ENCODE results near the gene ROGDI. TPM values are rescaled to one million over a fixed set of nuclear protein-coding genes. Genes with fewer than 3 reads are reported as not detected.

The ROGDI gene
- total and polyA plus RNA-seq, 2 of the 13 experiments (the other 11 are each of a cell fraction or from before 2014, with no cell fraction given) = 19.2 to 42.1 TPM

- Histone ChIP-seq H3K9me3 (ENCODE audit: low read length) (no peaks in the 10 kb centered on the region), H3K36me3 (replicated peaks in 1 of 2; ENCODE audit: control insufficient read depth in 1 of 2, insufficient read depth in 2 of 2, low read length in 2 of 2) (no peaks in the 10 kb centered on the region), H3K27ac (ENCODE audit: extremely low read length, insufficient read depth, low read length) (peak within 1 kb of the TSS; percentile 36), H3K27me3 (ENCODE audit: control insufficient read depth in 1 of 2, insufficient read depth in 2 of 2, low read length in 2 of 2) (no peaks in the 10 kb centered on the region; a peak in 1 of 5 replicates), H3K4me1 (ENCODE audit: insufficient read depth, low read length) (peaks cover 85% of the 10 kb centered on the region), H3K9ac (ENCODE audit: insufficient read depth, low read depth, low read length) (peak within 1 kb of the TSS; percentile 12), H3K79me2 (ENCODE audit: insufficient read depth, low read length) (no peaks in the 10 kb centered on the region), H3K4me3 (replicated peaks in 1 of 3; ENCODE audit: insufficient read depth in 1 of 3, low read depth in 2 of 3, low read length in 3 of 3) (peak within 1 kb of the TSS; percentile 23 to 67 (median 43)), H3K4me2 (ENCODE audit: low read depth, low read length) (peak within 1 kb of the TSS; percentile 88), H4K20me1 (ENCODE audit: insufficient read depth, low read length) (no peaks in the 10 kb centered on the region), H2AFZ (ENCODE audit: low read length) (no peak within 1 kb of the TSS)
- in situ Hi-C loops (cut with HindIII; ENCODE audit: extremely low pct_ligation_motif_present, low pct_unique_long_range_greater_than_20kb) = no loop called here
- CTCF ChIA-PET (ENCODE audit: low intra/inter-chr PET ratio, low total read pairs) = no interaction called here
- POLR2A ChIA-PET = interaction anchor here (0.8 to 3.0 kb wide), 5 partner anchors 14 to 157 kb away, joined by 3 to 17 read pairs (median 5); partner anchors contain the start of genes ANKS3, DNAAF8 and ROGDI
- FAIRE-seq (no peak), DNase-seq (ENCODE audit: low spot score) (no peak), ATAC-seq (peak; percentile 69)
- BruUV-seq (replicated peaks) = no TSS peak
- 12% methylated on average over 11 of the region's 14 CpGs for WGBS (ENCODE audit: low lambda C conversion rate)
- intact Hi-C loops (cut with micrococcal nuclease; ENCODE audit: unreplicated experiment) = no loop called here
- TF ChIP-seq ZNF513 (CRISPR knock-in tag; conservative IDR thresholded peaks at IDR 0.05) (no peak), HNF4A (CRISPR knock-in tag; IDR thresholded peaks at IDR 0.05) (peak; percentile 63), ZHX1 (CRISPR knock-in tag; IDR thresholded peaks at IDR 0.05; ENCODE audit: low read depth) (no peak), KDM4B (CRISPR knock-in tag; IDR thresholded peaks at IDR 0.05) (no peak), RBAK (CRISPR knock-in tag; IDR thresholded peaks at IDR 0.05) (no peak), ZNF296 (CRISPR knock-in tag; conservative IDR thresholded peaks at IDR 0.05) (no peak), ZNF160 (CRISPR knock-in tag; IDR thresholded peaks at IDR 0.05) (no peak), ZBTB10 (CRISPR knock-in tag; IDR thresholded peaks at IDR 0.05; ENCODE audit: borderline replicate concordance) (0 out of 2 replicates have a peak, but pooled peaks have one; percentile 31), ZKSCAN5 (CRISPR knock-in tag; IDR thresholded peaks at IDR 0.05) (0 out of 2 replicates have a peak, but pooled peaks have one; percentile 31), ZSCAN21 (CRISPR knock-in tag; IDR thresholded peaks at IDR 0.05; ENCODE audit: borderline replicate concordance) (0 out of 2 replicates have a peak, but pooled peaks have one; percentile 30), HDAC1 (CRISPR knock-in tag; IDR thresholded peaks at IDR 0.05) (0 out of 2 replicates have a peak, but pooled peaks have one; percentile 33), KMT2B (CRISPR knock-in tag; IDR thresholded peaks at IDR 0.05) (no peak), ZBTB7B (CRISPR knock-in tag; IDR thresholded peaks at IDR 0.05) (peak; percentile 74), ZNF329 (CRISPR knock-in tag; IDR thresholded peaks at IDR 0.05; ENCODE audit: low read depth) (no peak), PAF1 (CRISPR knock-in tag; IDR thresholded peaks at IDR 0.05) (no peak), NFKB2 (CRISPR knock-in tag; IDR thresholded peaks at IDR 0.05; ENCODE audit: borderline replicate concordance) (no peak), ELF3 (CRISPR knock-in tag; IDR thresholded peaks at IDR 0.05) (no peak)
Measured at GRCh38 chr16:4787627-4788482, 14.6 kb downstream of the ROGDI start, which contains the start of gene SEPTIN12. SEPTIN12 (minus strand) TSS chr16:4788345; CDS start chr16:4787645, 700 bp downstream.
